ENCODE data around the gene EVI5. TPM values are rescaled to one million over a fixed set of nuclear protein-coding genes. Genes with fewer than 3 reads are reported as not detected.

Gene EVI5
- polyA plus RNA-seq, 3 donors, result 7.6 to 19.4 (median 14.3) TPM

- no peak for DNase-seq
- Histone ChIP-seq H3K9ac (ENCODE audit: insufficient read depth, low read length, poor library complexity, severe bottlenecking) (no peak overlapping the region), H3K79me2 (ENCODE audit: insufficient read depth, low read length) (no peaks in the 10 kb centered on the region), H3K4me1 (ENCODE audit: control insufficient read depth in 1 of 2, insufficient read depth in 2 of 2, low read length in 2 of 2) (peaks cover 11 to 17% of the 10 kb centered on the region in 2 donors), H4K20me1 (ENCODE audit: insufficient read depth, low read length) (no peaks in the 10 kb centered on the region), H3K27ac (ENCODE audit: low read depth in 1 of 2, low read length in 2 of 2) (no peak overlapping the region), H3K9me3 (replicated peaks in 1 of 2; ENCODE audit: control insufficient read depth in 1 of 2, insufficient read depth in 1 of 2, low read length in 2 of 2) (no peaks in the 10 kb centered on the region), H3K36me3 (replicated peaks in 1 of 2; ENCODE audit: control insufficient read depth in 1 of 2, insufficient read depth in 2 of 2, low read length in 2 of 2) (peaks cover 2 to 27% of the 10 kb centered on the region in 2 donors), H3K4me3 (replicated peaks in 1 of 3; ENCODE audit: low read depth in 2 of 3, low read length in 3 of 3) (no peak overlapping the region), H2AFZ (ENCODE audit: insufficient read depth, low read depth, low read length, poor library complexity, severe bottlenecking) (no peak overlapping the region), H3K4me2 (replicated peaks; ENCODE audit: extremely low read depth, low read length, poor library complexity, severe bottlenecking) (no peak overlapping the region), H3K27me3 (ENCODE audit: control insufficient read depth in 2 of 2, insufficient read depth in 2 of 2, low read length in 2 of 2) (no peaks in the 10 kb centered on the region)
- Mint-ChIP-seq H3K9me3 (peaks cover 0 to 2% (median 0%) of the 10 kb centered on the region in 7 donors), H3K4me1 (peaks cover 24% of the 10 kb centered on the region), H3K4me3 (no peak overlapping the region), H3K36me3 (peaks cover 30 to 33% of the 10 kb centered on the region in 2 donors), H3K27me3 (ENCODE audit: low read depth in 3 of 3) (no peaks in the 10 kb centered on the region), H3K27ac (no peak overlapping the region)
- WGBS (ENCODE audit: insufficient coverage), result no CpG with 5 or more reads among the region's 2 CpGs
- TF ChIP-seq, protein P1, sequence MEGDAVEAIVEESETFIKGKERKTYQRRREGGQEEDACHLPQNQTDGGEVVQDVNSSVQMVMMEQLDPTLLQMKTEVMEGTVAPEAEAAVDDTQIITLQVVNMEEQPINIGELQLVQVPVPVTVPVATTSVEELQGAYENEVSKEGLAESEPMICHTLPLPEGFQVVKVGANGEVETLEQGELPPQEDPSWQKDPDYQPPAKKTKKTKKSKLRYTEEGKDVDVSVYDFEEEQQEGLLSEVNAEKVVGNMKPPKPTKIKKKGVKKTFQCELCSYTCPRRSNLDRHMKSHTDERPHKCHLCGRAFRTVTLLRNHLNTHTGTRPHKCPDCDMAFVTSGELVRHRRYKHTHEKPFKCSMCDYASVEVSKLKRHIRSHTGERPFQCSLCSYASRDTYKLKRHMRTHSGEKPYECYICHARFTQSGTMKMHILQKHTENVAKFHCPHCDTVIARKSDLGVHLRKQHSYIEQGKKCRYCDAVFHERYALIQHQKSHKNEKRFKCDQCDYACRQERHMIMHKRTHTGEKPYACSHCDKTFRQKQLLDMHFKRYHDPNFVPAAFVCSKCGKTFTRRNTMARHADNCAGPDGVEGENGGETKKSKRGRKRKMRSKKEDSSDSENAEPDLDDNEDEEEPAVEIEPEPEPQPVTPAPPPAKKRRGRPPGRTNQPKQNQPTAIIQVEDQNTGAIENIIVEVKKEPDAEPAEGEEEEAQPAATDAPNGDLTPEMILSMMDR (IDR thresholded peaks at IDR 0.05), result no peak
- intact Hi-C loops (cut with micrococcal nuclease), result loop anchor here in 1 of 2 donors (5.0 kb wide), 1 partner anchor 367 kb away; no protein-coding TSS in a partner anchor
Measured at GRCh38 chr1:92519043-92519442, 265.9 kb downstream of the EVI5 start.

DNA sequence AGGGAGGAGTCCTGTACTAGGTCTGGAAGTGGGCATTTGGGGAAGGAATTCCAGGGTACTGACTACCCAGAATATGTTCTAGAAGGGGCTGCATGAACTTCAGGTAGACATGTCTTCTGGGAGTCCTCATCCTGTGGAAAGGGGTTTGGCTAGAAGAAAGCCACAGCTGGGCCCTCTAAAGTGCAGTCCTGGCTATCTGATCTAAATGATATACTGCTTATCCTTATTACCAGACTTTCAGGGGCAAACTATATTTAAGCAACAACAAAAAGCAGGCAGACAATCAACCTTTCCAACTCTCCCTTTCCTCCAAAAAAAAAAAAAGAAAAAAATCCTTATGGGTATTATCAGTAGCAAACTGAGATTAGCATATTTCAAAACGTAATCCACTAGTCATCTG lies 268.3 kb downstream of the EVI5 start:
- Mint-ChIP-seq H3K4me3 (no peak overlapping the region), H3K36me3 (peaks cover 38 to 41% of the 10 kb centered on the region in 2 donors), H3K9me3 (peaks cover 0 to 2% (median 0%) of the 10 kb centered on the region in 7 donors), H3K4me1 (peaks cover 24% of the 10 kb centered on the region), H3K27ac (peak overlapping the region in 3 of 7 donors; percentile 12 to 80 (median 70)), H3K27me3 (ENCODE audit: low read depth in 3 of 3) (no peaks in the 10 kb centered on the region)
- H4K20me1 ChIP-seq (ENCODE audit: insufficient read depth, low read length), result no peaks in the 10 kb centered on the region
- H3K4me2 ChIP-seq (replicated peaks; ENCODE audit: extremely low read depth, low read length, poor library complexity, severe bottlenecking), result no peak overlapping the region
- H2AFZ ChIP-seq (ENCODE audit: insufficient read depth, low read depth, low read length, poor library complexity, severe bottlenecking), result no peak overlapping the region
- DNase-seq, result no peak
- H3K36me3 ChIP-seq (replicated peaks in 1 of 2; ENCODE audit: control insufficient read depth in 1 of 2, insufficient read depth in 2 of 2, low read length in 2 of 2), result peaks cover 6 to 49% of the 10 kb centered on the region in 2 donors
- H3K4me1 ChIP-seq (ENCODE audit: control insufficient read depth in 1 of 2, insufficient read depth in 2 of 2, low read length in 2 of 2), result peaks cover 11 to 17% of the 10 kb centered on the region in 2 donors
- H3K27ac ChIP-seq (ENCODE audit: low read depth in 1 of 2, low read length in 2 of 2), result no peak overlapping the region
- intact Hi-C loops (cut with micrococcal nuclease), result loop anchor here in 1 of 2 donors (5.0 kb wide), 1 partner anchor 364 kb away; no protein-coding TSS in a partner anchor
- no CpG with 5 or more reads among the region's 1 CpG for WGBS (ENCODE audit: insufficient coverage)
- TF ChIP-seq, protein P1 (IDR thresholded peaks at IDR 0.05), result no peak
- H3K79me2 ChIP-seq (ENCODE audit: insufficient read depth, low read length), result no peaks in the 10 kb centered on the region
- H3K27me3 ChIP-seq (ENCODE audit: control insufficient read depth in 2 of 2, insufficient read depth in 2 of 2, low read length in 2 of 2), result no peaks in the 10 kb centered on the region
- H3K9ac ChIP-seq (ENCODE audit: insufficient read depth, low read length, poor library complexity, severe bottlenecking), result no peak overlapping the region
- H3K4me3 ChIP-seq (replicated peaks in 1 of 3; ENCODE audit: low read depth in 2 of 3, low read length in 3 of 3), result no peak overlapping the region
- no peaks in the 10 kb centered on the region for H3K9me3 ChIP-seq (replicated peaks in 1 of 2; ENCODE audit: control insufficient read depth in 1 of 2, insufficient read depth in 1 of 2, low read length in 2 of 2)
